Endothelial cell of umbilical vein (primary cell): ENCODE results near the gene EDEM1. TPM values are rescaled to one million over a fixed set of nuclear protein-coding genes. Genes with fewer than 3 reads are reported as not detected.

ENCODE experiments used
- BruUV-seq: library from RNA; stranded (reverse); fragments of 400-500 nt; replicated peaks from 2 replicates; lab custom pipeline; 2021; lab: Mats Ljungman, UMichigan
- CTCF ChIA-PET: fragments of 300-600, 350-600 bp; sonication (Branson Sonifier 250); formaldehyde crosslinking; loops from one replicate; lab custom pipeline; 2021; ENCODE audit warnings: antibody characterized with exemption, inconsistent platforms; lab: Charles Lee
- POLR2A ChIA-PET: fragments of 300-600, 350-600 bp; sonication (Branson Sonifier 250); formaldehyde crosslinking; loops from one replicate; lab custom pipeline; 2021; ENCODE audit warnings: antibody characterized with exemption, inconsistent platforms; lab: Charles Lee
- DNase-seq: peaks from one replicate; pipeline ENCODE4 v3.0.0-alpha.2; 2011; ENCODE audit warnings: low read depth, low spot score
- FAIRE-seq: peaks from 2 replicates; lab custom pipeline; 2011; peaks lifted over from hg19 to GRCh38; lab: Jason Lieb, UNC
- H2AFZ ChIP-seq: 2 replicates; pipeline ENCODE4 v1.6.0; 2012; ENCODE audit warnings: low read depth, low read length, control low read depth, inconsistent platforms
- H3K27ac ChIP-seq: 2 replicates; pipeline ENCODE4 v1.5.1; 2011; ENCODE audit warnings: low read depth, mild to moderate bottlenecking, control low read depth, low read length, moderate library complexity; ENCODE audit not compliant: insufficient read depth
- H3K27me3 ChIP-seq, 2 experiments: 2 replicates each; pipeline versions ENCODE4 v1.6.0 to v1.6.1; 2011; ENCODE audit warnings: low read length in 2 of 2, mixed read lengths in 1 of 2; ENCODE audit not compliant: control insufficient read depth in 2 of 2, insufficient read depth in 2 of 2
- H3K36me3 ChIP-seq, 2 experiments: 2 replicates in 1 of 2; 3 replicates in 1 of 2; pipeline ENCODE4 v1.5.1; 2011; ENCODE audit warnings: low read length in 2 of 2, mild to moderate bottlenecking in 1 of 2, moderate library complexity in 1 of 2; ENCODE audit not compliant: control insufficient read depth in 2 of 2, insufficient read depth in 2 of 2; ENCODE audit errors: extremely low read depth in 1 of 2
- H3K4me1 ChIP-seq: 3 replicates; pipeline ENCODE4 v1.5.1; 2011; ENCODE audit warnings: mild to moderate bottlenecking, low read length; ENCODE audit not compliant: control insufficient read depth, insufficient read depth; ENCODE audit errors: extremely low read depth
- H3K4me2 ChIP-seq: 2 replicates; pipeline ENCODE4 v1.6.1; 2011; ENCODE audit warnings: low read length, control low read depth, mixed read lengths; ENCODE audit not compliant: insufficient read depth
- H3K4me3 ChIP-seq, 3 experiments: fragments of 200-600 bp in 1 of 3; sonication (generic), shearing (Covaris generic) in 1 of 3; replicated peaks in 1 of 3; 2 replicates each; pipeline ENCODE4 v1.5.1; 2011 to 2016; ENCODE audit warnings: control low read depth in 3 of 3, low read length in 3 of 3, mild to moderate bottlenecking in 2 of 3, inconsistent platforms in 1 of 3, low read depth in 1 of 3, moderate library complexity in 1 of 3; ENCODE audit not compliant: insufficient read depth in 1 of 3
- H3K79me2 ChIP-seq: 2 replicates; pipeline ENCODE4 v1.6.0; 2012; ENCODE audit warnings: low read length, inconsistent platforms; ENCODE audit not compliant: control insufficient read depth, insufficient read depth
- H3K9ac ChIP-seq: replicated peaks from 2 replicates; pipeline ENCODE3; 2011; ENCODE audit warnings: low read length, control low read depth; ENCODE audit not compliant: insufficient read depth; ENCODE audit errors: extremely low read depth
- H3K9me1 ChIP-seq: replicated peaks from 3 replicates; pipeline ENCODE4 v1.6.0; 2011; ENCODE audit warnings: mild to moderate bottlenecking, low read length; ENCODE audit not compliant: control insufficient read depth, insufficient read depth; ENCODE audit errors: extremely low read depth
- H3K9me3 ChIP-seq: replicated peaks from 2 replicates; pipeline ENCODE4 v1.5.1; 2012; ENCODE audit warnings: low read length, inconsistent platforms; ENCODE audit not compliant: control insufficient read depth, insufficient read depth
- H4K20me1 ChIP-seq: replicated peaks from 2 replicates; pipeline ENCODE3; 2011; ENCODE audit warnings: mild to moderate bottlenecking, low read length; ENCODE audit not compliant: control insufficient read depth, insufficient read depth; ENCODE audit errors: extremely low read depth
- EZH2 ChIP-seq: IDR thresholded peaks from 2 replicates; pipeline ENCODE4 v1.6.1; 2012; ENCODE audit warnings: borderline replicate concordance, low read depth, mild to moderate bottlenecking, moderate library complexity, low read length, inconsistent platforms; ENCODE audit not compliant: severe bottlenecking
- FOS ChIP-seq: IDR thresholded peaks from 2 replicates; pipeline ENCODE4 v1.6.1; 2011; ENCODE audit warnings: mild to moderate bottlenecking, low read length, moderate library complexity, borderline replicate concordance; ENCODE audit not compliant: insufficient read depth
- GATA2 ChIP-seq: IDR thresholded peaks from 2 replicates; pipeline ENCODE4 v1.7.0; 2011; ENCODE audit warnings: low read depth, mild to moderate bottlenecking, moderate library complexity, mixed read lengths, low read length; ENCODE audit not compliant: insufficient read length, insufficient read depth
- JUN ChIP-seq: IDR thresholded peaks from 2 replicates; pipeline ENCODE4 v1.6.1; 2011; ENCODE audit warnings: borderline replicate concordance, low read depth; ENCODE audit not compliant: insufficient read length, insufficient read depth
- MAX ChIP-seq: IDR thresholded peaks from 2 replicates; pipeline ENCODE4 v1.6.1; 2011; ENCODE audit not compliant: insufficient read depth, insufficient read length
- MYC ChIP-seq: IDR thresholded peaks from one replicate; pipeline ENCODE4 v1.6.1; 2011; ENCODE audit warnings: mild to moderate bottlenecking, low read depth, low read length
- POLR2A ChIP-seq: IDR thresholded peaks from 2 replicates; pipeline ENCODE4 v1.6.1; 2012; ENCODE audit warnings: low read depth, mild to moderate bottlenecking, control low read depth, low read length
- POLR2AphosphoS5 ChIP-seq: IDR thresholded peaks from 2 replicates; pipeline ENCODE4 v1.6.1; 2012; ENCODE audit warnings: low read depth, mild to moderate bottlenecking, control low read depth, low read length, moderate library complexity; ENCODE audit not compliant: insufficient read depth
- dilution Hi-C: fragments of 300-500 bp; cut with MboI; formaldehyde crosslinking; loops from one replicate; pipeline ENCODE4 v1.15.0; 2019; ENCODE audit warnings: low sequenced_read_pairs; ENCODE audit not compliant: extremely low pct_ligation_motif_present
- intact Hi-C: fragments of 100-400 bp; cut with micrococcal nuclease; formaldehyde crosslinking; loops from one replicate; pipeline ENCODE4 v1.10.0; 2022
- polyA plus RNA-seq, 4 experiments: library from polyadenylated mRNA; depleted of rRNA in 3 of 4; stranded (reverse) in 3 of 4; unstranded in 1 of 4; fragments of >200 nt; gene quantifications; 2 replicates each; pipeline versions ENCODE4 v1.2.1 to v1.2.3, GENCODE V29; 2011 to 2012; ENCODE audit warnings: missing spikeins in 1 of 4
- total RNA-seq: library from RNA; stranded (reverse); gene quantifications from 2 replicates; pipeline ENCODE4 v1.2.3, GENCODE V29; 2021
- TF ChIP-seq, protein P1 (sequence below), 2 donors: IDR thresholded peaks; 1 replicate in 1 of 2; 2 replicates in 1 of 2; pipeline ENCODE4 v1.5.1; 2011; ENCODE audit warnings: low read length in 2 of 2, mild to moderate bottlenecking in 2 of 2, moderate library complexity in 2 of 2, control low read depth in 1 of 2, inconsistent platforms in 1 of 2, low read depth in 1 of 2; ENCODE audit not compliant: insufficient read depth in 1 of 2; ENCODE audit errors: extremely low read depth in 1 of 2

The EDEM1 gene
- total and polyA plus RNA-seq, 2 donors (not counting 3 experiments of a cell fraction or from before 2014, with no cell fraction given): 19.4 to 61.1 TPM

DNA sequence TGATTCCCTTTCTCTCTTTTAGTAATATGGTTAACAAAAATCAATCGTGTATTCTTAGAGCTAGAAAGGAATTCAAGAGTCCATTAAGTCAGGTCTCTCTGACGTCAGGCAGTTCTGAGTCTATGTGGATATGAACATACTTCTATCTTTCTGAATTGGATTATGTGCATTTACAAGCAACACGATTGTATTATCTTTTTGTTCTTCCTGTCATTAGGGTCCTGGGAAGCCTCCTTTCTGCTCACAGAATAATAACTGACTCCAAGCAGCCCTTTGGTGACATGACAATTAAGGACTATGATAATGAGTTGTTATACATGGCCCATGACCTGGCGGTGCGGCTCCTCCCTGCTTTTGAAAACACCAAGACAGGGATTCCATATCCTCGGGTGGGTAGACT, 14.0 kb downstream of the EDEM1 start:
- no TSS peak for BruUV-seq

More for the DNA sequence above, 14.0 kb downstream of the EDEM1 start:
- no peak for FAIRE-seq
- no peaks in the 10 kb centered on the region for H4K20me1 ChIP-seq
- H3K4me3 ChIP-seq: no peak overlapping the region
- no peaks in the 10 kb centered on the region for H3K27me3 ChIP-seq
- intact Hi-C loops (no loop called here), dilution Hi-C loops (no loop called here)
- H3K79me2 ChIP-seq: peaks cover 24% of the 10 kb centered on the region
- no peak overlapping the region for H3K9ac ChIP-seq
- H3K9me1 ChIP-seq: no peaks in the 10 kb centered on the region
- no peak overlapping the region for H2AFZ ChIP-seq
- no peaks in the 10 kb centered on the region for H3K9me3 ChIP-seq
- ChIA-PET POLR2A (no interaction called here), CTCF (no interaction called here)
- peaks cover 30 to 31% of the 10 kb centered on the region in 2 experiments for H3K36me3 ChIP-seq
- peaks cover 10% of the 10 kb centered on the region for H3K4me1 ChIP-seq
- no peak overlapping the region for H3K27ac ChIP-seq
- no peak for TF ChIP-seq MYC
- TF ChIP-seq POLR2A: no peak
- TF ChIP-seq POLR2AphosphoS5: no peak
- TF ChIP-seq, protein P1, sequence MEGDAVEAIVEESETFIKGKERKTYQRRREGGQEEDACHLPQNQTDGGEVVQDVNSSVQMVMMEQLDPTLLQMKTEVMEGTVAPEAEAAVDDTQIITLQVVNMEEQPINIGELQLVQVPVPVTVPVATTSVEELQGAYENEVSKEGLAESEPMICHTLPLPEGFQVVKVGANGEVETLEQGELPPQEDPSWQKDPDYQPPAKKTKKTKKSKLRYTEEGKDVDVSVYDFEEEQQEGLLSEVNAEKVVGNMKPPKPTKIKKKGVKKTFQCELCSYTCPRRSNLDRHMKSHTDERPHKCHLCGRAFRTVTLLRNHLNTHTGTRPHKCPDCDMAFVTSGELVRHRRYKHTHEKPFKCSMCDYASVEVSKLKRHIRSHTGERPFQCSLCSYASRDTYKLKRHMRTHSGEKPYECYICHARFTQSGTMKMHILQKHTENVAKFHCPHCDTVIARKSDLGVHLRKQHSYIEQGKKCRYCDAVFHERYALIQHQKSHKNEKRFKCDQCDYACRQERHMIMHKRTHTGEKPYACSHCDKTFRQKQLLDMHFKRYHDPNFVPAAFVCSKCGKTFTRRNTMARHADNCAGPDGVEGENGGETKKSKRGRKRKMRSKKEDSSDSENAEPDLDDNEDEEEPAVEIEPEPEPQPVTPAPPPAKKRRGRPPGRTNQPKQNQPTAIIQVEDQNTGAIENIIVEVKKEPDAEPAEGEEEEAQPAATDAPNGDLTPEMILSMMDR (IDR thresholded peaks at IDR 0.05; ENCODE audit: extremely low read depth in 1 of 2, insufficient read depth in 1 of 2, low read depth in 1 of 2, low read length in 2 of 2): no peak
- no peak for TF ChIP-seq JUN
- TF ChIP-seq MAX: no peak
- TF ChIP-seq GATA2: no peak
- TF ChIP-seq EZH2: no peak
- no peak for TF ChIP-seq FOS
- DNase-seq: no peak
- H3K4me2 ChIP-seq: no peak overlapping the region
